Upper lobe of right lung (tissue), 1 donor: ENCODE measurements around the gene DUS4L. TPM values are rescaled to one million over a fixed set of nuclear protein-coding genes. Genes with fewer than 3 reads are reported as not detected.

Source experiments
- ATAC-seq: fragments of 200-7000 bp; cut with Tn5 transposase; one replicate; pipeline ENCODE4 v1.9.1; 2020; ENCODE audit warnings: mild to moderate bottlenecking, moderate library complexity
- DNase-seq: peaks from one replicate; pipeline ENCODE4 v3.0.0-alpha.2; 2020
- H3K27ac ChIP-seq: fragments of 200-600 bp; one replicate; pipeline ENCODE4 v1.8.0; 2022
- H3K27me3 ChIP-seq: fragments of 200-600 bp; one replicate; pipeline ENCODE4 v1.8.0; 2022; ENCODE audit warnings: mild to moderate bottlenecking
- H3K36me3 ChIP-seq: fragments of 200-600 bp; one replicate; pipeline ENCODE4 v1.8.0; 2022
- H3K4me1 ChIP-seq: fragments of 200-600 bp; one replicate; pipeline ENCODE4 v1.8.0; 2022
- H3K4me3 ChIP-seq: fragments of 200-600 bp; one replicate; pipeline ENCODE4 v1.8.0; 2022; ENCODE audit warnings: mild to moderate bottlenecking
- H3K9me3 ChIP-seq: fragments of 200-600 bp; one replicate; pipeline ENCODE4 v1.8.0; 2022
- intact Hi-C: fragments of 100-400 bp; cut with DNase I; formaldehyde crosslinking; loops from one replicate; pipeline ENCODE4 v1.11.0; 2022
- total RNA-seq: library from RNA; stranded (reverse); fragmentation: NEBNext Ultra II Directional; extraction: Animal tissue kit (Norgen Biotek cat#: 25700); gene quantifications from one replicate; pipeline ENCODE4 v1.2.1, GENCODE V29; 2021
- TF ChIP-seq, protein P1 (sequence below): fragments of 200-600 bp; IDR thresholded peaks from one replicate; pipeline ENCODE4 v1.8.0; 2022; ENCODE audit warnings: antibody characterized with exemption
- donor health status: DM: no; HTN: yes; CAD: no; lungs with severe emphysema.

The DUS4L gene
- total RNA-seq, 1 donor from 2014 or later = 5.2 TPM

DNA sequence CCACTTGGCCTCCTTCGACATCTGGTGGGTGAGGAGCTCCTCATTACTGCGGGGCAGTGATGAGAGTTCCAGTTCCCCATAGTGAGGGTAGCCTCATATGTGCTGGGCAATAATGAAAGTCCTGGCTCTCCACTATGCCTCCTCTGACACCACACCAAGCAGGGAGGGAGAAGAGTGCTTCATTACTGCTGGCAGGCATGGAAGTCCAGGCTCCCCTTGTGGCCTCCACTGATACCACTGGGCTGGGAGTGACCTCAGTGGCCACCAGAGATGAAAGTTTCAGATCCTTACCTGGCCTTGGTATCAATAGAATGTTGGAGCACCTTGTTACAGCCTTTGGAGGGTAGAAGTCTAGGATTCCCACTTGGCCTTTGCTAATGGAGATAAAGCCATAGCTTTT lies 6.5 kb downstream of the DUS4L start:
- no peak overlapping the region for H3K4me3 ChIP-seq
- ATAC-seq (no peak), DNase-seq (no peak)
- intact Hi-C loops = no loop called here
- H3K9me3 ChIP-seq = no peaks in the 10 kb centered on the region
- no peaks in the 10 kb centered on the region for H3K27me3 ChIP-seq
- no peaks in the 10 kb centered on the region for H3K4me1 ChIP-seq
- TF ChIP-seq, protein P1, sequence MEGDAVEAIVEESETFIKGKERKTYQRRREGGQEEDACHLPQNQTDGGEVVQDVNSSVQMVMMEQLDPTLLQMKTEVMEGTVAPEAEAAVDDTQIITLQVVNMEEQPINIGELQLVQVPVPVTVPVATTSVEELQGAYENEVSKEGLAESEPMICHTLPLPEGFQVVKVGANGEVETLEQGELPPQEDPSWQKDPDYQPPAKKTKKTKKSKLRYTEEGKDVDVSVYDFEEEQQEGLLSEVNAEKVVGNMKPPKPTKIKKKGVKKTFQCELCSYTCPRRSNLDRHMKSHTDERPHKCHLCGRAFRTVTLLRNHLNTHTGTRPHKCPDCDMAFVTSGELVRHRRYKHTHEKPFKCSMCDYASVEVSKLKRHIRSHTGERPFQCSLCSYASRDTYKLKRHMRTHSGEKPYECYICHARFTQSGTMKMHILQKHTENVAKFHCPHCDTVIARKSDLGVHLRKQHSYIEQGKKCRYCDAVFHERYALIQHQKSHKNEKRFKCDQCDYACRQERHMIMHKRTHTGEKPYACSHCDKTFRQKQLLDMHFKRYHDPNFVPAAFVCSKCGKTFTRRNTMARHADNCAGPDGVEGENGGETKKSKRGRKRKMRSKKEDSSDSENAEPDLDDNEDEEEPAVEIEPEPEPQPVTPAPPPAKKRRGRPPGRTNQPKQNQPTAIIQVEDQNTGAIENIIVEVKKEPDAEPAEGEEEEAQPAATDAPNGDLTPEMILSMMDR = no peak
- peaks cover 12% of the 10 kb centered on the region for H3K36me3 ChIP-seq
- H3K27ac ChIP-seq = no peak overlapping the region

DNA sequence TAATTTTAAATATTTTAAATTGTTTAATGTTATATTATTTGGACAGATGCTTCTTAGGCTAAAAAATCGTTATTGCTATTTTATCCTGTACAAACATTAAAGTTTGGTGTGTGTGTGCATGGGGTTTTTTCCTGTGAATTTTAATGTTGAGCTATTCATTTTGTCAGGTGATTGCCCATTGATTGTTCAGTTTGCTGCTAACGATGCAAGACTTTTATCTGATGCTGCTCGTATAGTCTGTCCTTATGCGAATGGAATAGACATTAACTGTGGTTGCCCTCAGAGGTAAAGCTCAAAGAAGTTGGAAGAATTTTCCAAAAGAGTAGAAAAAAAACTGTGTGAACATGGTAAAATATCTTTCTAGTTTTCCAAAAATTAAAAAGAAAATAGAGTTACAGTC lies 9.8 kb downstream of the DUS4L start:
- peaks cover 16% of the 10 kb centered on the region for H3K36me3 ChIP-seq
- no peaks in the 10 kb centered on the region for H3K9me3 ChIP-seq
- no peaks in the 10 kb centered on the region for H3K4me1 ChIP-seq
- ATAC-seq = no peak
- DNase-seq = no peak
- H3K27ac ChIP-seq = no peak overlapping the region
- intact Hi-C loops = no loop called here
- TF ChIP-seq, protein P1 = no peak
- no peaks in the 10 kb centered on the region for H3K27me3 ChIP-seq
- H3K4me3 ChIP-seq = no peak overlapping the region

DNA sequence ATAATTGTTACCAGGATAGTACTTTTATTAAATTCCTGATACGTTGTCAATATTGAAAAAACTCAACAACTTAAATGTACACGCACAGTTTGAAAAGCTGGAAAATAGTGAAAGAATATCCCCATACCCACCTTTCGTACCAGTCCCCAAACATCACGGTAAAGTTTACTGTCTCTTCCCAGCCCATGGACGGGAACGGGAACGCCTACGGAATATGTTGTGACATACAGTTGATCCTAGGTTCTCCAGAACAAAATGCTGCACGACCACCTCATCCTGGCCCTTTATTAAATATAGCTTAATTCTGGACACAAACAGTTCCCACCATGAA lies 15.7 kb downstream of the DUS4L start:
- H3K36me3 ChIP-seq = peaks cover 11% of the 10 kb centered on the region
- intact Hi-C loops = no loop called here
- H3K4me1 ChIP-seq = peaks cover 18% of the 10 kb centered on the region
- TF ChIP-seq, protein P1 = no peak
- DNase-seq = no peak
- H3K27ac ChIP-seq = peak overlapping the region; percentile 92
- peak overlapping the region; percentile 86 for H3K4me3 ChIP-seq
- H3K27me3 ChIP-seq = no peaks in the 10 kb centered on the region
- peak; percentile 2 for ATAC-seq
- no peaks in the 10 kb centered on the region for H3K9me3 ChIP-seq

DNA sequence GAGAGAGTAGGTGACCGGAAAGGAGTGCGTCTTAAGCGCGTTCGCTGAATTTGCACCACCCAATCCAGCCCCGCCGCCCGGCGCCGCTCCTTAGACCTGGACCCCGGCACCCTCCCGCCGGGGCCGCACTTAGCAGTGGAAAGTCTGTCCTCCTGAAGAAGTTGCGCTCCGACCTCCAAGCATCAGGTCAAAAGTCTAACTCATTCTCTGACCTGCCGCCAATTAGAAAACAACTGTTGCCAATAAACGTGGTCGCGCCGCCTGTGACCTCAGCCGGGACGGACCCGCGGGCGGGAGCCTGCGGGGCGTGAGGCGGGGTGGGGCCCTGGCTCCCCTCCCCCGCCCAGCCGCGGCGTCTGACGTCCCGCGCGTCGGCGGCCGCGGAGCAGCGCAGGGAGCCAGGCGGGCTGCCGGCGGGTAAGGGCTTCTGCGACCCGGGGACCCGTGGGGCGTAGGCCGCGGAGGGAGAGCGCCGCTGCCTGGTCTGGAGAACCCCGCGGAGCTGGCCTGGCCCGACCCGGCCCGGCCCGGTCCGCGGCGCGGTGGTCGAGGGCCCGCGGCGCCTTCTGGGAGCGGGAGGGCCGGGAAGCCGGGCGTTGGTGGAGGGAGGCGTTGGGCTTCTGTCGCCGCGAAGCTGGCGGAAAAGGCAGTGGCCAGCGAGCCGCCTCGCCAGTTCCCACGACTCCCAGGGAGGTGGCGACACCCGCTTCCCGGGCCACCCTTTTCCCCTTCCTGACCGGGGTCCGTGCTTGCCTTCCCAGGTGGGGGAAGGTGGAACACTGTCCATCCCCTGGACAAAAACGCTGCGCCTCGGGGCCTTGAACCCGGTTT lies 16.3 kb downstream of the DUS4L start, which contains the start of gene BCAP29:
Gene BCAP29 (plus strand): TSS at position 362 of the 831 bp plus-strand sequence. CDS start 527 bp downstream, outside the sequence.
- DNase-seq = peak; percentile 90
- intact Hi-C loops = no loop called here
- TF ChIP-seq, protein P1 = peak; percentile 32
- Histone ChIP-seq H3K4me1 (peaks cover 18% of the 10 kb centered on the region), H3K4me3 (peak within 1 kb of the TSS; percentile 86), H3K36me3 (peaks cover 15% of the 10 kb centered on the region), H3K27ac (peak within 1 kb of the TSS; percentile 92), H3K9me3 (no peaks in the 10 kb centered on the region), H3K27me3 (no peaks in the 10 kb centered on the region)
- ATAC-seq = peak; percentile 99

DNA sequence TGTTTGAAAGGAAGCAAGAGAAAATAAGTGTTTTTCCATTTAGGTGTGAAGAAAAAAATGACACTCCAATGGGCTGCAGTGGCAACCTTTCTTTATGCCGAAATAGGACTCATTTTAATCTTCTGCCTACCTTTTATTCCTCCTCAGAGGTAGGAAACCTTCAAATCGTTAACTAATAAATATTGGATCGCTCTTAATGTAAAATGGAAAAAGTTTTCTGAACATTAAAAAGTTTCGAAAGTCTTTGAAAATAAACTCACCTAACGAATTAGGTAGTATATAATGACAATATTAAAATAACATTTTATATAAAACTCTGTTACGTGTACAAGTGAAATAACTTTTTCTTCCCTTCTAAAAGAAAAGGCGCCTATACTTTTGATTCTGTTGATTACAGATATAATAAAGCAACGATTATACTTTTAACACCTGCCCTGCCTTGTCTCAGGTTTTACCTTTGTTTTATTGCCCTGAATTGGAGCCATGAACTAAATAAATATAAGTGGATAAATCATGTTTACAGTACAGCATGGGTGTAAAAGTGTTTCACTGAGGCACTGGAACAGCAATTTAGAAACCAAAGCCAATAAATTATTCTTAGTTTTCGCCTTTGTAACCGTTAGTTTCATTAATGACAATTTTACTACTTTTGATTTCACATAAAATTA lies 17.1 kb downstream of the DUS4L start:
- DNase-seq (no peak), ATAC-seq (no peak)
- TF ChIP-seq, protein P1 = no peak
- peak overlapping the region; percentile 92 for H3K27ac ChIP-seq
- H3K9me3 ChIP-seq = no peaks in the 10 kb centered on the region
- H3K36me3 ChIP-seq = peaks cover 17% of the 10 kb centered on the region
- peak overlapping the region; percentile 86 for H3K4me3 ChIP-seq
- intact Hi-C loops = no loop called here
- no peaks in the 10 kb centered on the region for H3K27me3 ChIP-seq
- H3K4me1 ChIP-seq = peaks cover 18% of the 10 kb centered on the region
